Fibroblast of lung (primary cell): ENCODE measurements around the gene SLC25A51.

Experiments
- EZH2 ChIP-seq: IDR thresholded peaks from 2 replicates; pipeline ENCODE4 v1.5.1; 2012; ENCODE audit warnings: low read length, control low read depth, mild to moderate bottlenecking; ENCODE audit errors: missing control alignments
- TF ChIP-seq, protein P1 (sequence below), 2 donors: IDR thresholded peaks in 1 of 2; conservative IDR thresholded peaks in 1 of 2; 1 replicate in 1 of 2; 2 replicates in 1 of 2; pipeline ENCODE4 v1.5.1; 2011 to 2012; ENCODE audit warnings: low read length in 2 of 2, control low read depth in 1 of 2, inconsistent platforms in 1 of 2, low read depth in 1 of 2, mild to moderate bottlenecking in 1 of 2

DNA sequence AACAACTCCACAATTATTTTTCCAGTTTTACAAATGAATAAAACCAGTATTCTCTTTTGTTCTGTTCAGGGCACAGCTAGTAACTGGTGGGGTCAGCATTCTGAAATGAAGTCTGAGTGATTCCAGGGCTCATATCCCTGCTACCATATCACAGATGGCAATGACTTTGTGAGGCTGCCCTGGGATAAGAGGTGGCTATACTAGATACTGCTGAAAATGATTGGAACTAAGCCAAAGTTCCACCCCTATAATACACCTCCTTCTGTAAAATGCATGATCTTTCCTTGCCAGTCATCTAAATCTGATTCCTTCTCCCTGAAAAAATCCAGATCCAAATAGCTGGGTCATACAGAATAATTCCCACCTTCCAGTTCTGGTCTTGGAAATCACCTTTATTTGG is 14.4 kb downstream of the SLC25A51 start:
- no peak for TF ChIP-seq EZH2
- TF ChIP-seq, protein P1, sequence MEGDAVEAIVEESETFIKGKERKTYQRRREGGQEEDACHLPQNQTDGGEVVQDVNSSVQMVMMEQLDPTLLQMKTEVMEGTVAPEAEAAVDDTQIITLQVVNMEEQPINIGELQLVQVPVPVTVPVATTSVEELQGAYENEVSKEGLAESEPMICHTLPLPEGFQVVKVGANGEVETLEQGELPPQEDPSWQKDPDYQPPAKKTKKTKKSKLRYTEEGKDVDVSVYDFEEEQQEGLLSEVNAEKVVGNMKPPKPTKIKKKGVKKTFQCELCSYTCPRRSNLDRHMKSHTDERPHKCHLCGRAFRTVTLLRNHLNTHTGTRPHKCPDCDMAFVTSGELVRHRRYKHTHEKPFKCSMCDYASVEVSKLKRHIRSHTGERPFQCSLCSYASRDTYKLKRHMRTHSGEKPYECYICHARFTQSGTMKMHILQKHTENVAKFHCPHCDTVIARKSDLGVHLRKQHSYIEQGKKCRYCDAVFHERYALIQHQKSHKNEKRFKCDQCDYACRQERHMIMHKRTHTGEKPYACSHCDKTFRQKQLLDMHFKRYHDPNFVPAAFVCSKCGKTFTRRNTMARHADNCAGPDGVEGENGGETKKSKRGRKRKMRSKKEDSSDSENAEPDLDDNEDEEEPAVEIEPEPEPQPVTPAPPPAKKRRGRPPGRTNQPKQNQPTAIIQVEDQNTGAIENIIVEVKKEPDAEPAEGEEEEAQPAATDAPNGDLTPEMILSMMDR (conservative IDR thresholded peaks at IDR 0.05 in 1 of 2, IDR thresholded peaks at IDR 0.05 in 1 of 2; ENCODE audit: low read depth in 1 of 2, low read length in 2 of 2): no peak
